Heart left ventricle (tissue), 13 donors: ENCODE results near the gene SOX8.

Source experiments
- POLR2A ChIP-seq, 2 donors: fragments of 450-650 bp; IDR thresholded peaks; one replicate each; pipeline ENCODE4 v1.6.1; 2017; ENCODE audit warnings: antibody characterized with exemption in 2 of 2, mild to moderate bottlenecking in 2 of 2, moderate library complexity in 2 of 2
- TF ChIP-seq, protein P1 (sequence below), 12 donors: fragments of 200-600 bp; sonication (generic) in 4 of 12; IDR thresholded peaks; one replicate each; pipeline versions ENCODE4 v1.5.0 to v1.8.0; 2018 to 2022; ENCODE audit warnings: antibody characterized with exemption in 12 of 12, mild to moderate bottlenecking in 5 of 12
- donor health status: ischemic (EF 13 %, LVEDD 7.1; RV severe dilation, severe dysfunction).
- donor health status: DM: no; HTN: yes; CAD: no.
- donor health status: DM: no; HTN: no; CAD: no.
- donor health status: ischemic (EF 25% LVEDD 6.9; RV normal size, moderate dysfunction).
- donor health status: ischemic (EF 25% LVEDD 5.7; RV mildly dilated, moderate dysfunction).
- donor health status: ischemic (EF 35%, LVEDD 5.7; RV mildly dilated, moderate dysfunction).
- donor health status: nonischemic (EF 11% LVEDD 7.7; RV severe dilation, severe dysfunction).
- donor health status: DM: yes; HTN: yes; CAD: no.
- donor health status: PGD.
- donor health status: ischemic (EF 29% LVEDD 5.4; RV normal size, mild dysfunction).
- donor health status: nonischemic (EF 23%, LVEDD 6.1; RV moderate dilation, normal function).

DNA sequence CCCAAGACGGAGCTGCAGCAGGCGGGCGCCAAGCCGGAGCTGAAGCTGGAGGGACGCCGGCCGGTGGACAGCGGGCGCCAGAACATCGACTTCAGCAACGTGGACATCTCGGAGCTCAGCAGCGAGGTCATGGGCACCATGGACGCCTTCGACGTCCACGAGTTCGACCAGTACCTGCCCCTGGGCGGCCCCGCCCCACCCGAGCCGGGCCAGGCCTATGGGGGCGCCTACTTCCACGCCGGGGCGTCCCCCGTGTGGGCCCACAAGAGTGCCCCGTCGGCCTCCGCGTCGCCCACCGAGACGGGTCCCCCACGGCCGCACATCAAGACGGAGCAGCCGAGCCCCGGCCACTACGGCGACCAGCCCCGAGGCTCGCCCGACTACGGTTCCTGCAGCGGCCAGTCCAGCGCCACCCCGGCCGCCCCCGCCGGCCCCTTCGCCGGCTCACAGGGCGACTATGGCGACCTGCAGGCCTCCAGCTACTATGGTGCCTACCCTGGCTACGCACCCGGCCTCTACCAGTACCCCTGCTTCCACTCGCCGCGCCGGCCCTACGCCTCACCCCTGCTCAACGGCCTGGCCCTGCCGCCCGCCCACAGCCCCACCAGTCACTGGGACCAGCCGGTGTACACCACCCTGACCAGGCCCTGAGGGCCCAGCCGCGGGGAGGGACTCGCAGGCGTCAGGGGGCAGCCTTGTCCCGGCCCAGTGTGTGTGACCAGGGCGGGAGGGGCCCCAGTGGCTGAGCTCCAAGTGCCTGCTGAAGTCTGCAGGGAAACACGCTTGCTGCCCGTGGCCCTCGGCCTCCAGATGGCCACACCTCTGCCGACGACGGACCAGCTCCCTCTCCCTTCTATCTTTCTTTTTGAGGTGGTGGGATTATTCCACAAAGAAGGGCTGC lies 3.4 kb downstream of the SOX8 start:
- TF ChIP-seq, protein P1, sequence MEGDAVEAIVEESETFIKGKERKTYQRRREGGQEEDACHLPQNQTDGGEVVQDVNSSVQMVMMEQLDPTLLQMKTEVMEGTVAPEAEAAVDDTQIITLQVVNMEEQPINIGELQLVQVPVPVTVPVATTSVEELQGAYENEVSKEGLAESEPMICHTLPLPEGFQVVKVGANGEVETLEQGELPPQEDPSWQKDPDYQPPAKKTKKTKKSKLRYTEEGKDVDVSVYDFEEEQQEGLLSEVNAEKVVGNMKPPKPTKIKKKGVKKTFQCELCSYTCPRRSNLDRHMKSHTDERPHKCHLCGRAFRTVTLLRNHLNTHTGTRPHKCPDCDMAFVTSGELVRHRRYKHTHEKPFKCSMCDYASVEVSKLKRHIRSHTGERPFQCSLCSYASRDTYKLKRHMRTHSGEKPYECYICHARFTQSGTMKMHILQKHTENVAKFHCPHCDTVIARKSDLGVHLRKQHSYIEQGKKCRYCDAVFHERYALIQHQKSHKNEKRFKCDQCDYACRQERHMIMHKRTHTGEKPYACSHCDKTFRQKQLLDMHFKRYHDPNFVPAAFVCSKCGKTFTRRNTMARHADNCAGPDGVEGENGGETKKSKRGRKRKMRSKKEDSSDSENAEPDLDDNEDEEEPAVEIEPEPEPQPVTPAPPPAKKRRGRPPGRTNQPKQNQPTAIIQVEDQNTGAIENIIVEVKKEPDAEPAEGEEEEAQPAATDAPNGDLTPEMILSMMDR (IDR thresholded peaks at IDR 0.05): no peak
- TF ChIP-seq POLR2A (IDR thresholded peaks at IDR 0.05): no peak
